Head of caudate nucleus (tissue), 42 donors: ENCODE measurements around the gene MYO1C.
A peak's percentile ranks its signal among the peaks of the same experiment; 100 is the strongest.
"Not testable (repeated sequence)": the region's sequence is repeated elsewhere in the genome, so short reads cannot be mapped to it uniquely, and the experiment has no call there.

Source experiments
- DNase-seq, 42 donors: peaks; one replicate each; pipeline versions ENCODE4 v3.0.0 to v3.0.0-alpha.2; 2020 to 2021; ENCODE audit warnings: mixed read lengths in 7 of 42
- intact Hi-C: fragments of 100-400 bp; cut with DNase I; formaldehyde crosslinking; loops from one replicate; pipeline ENCODE4 v1.15.0; 2022

MYO1C gene

GRCh38 chr17:1492249-1493206 is at the start of gene MYO1C:
TSS of gene MYO1C (minus strand) at chr17:1492686. CDS start at chr17:1492487, 199 bp downstream.
- DNase-seq = peak in 2 of 42 donors; percentile 19 to 23
- intact Hi-C loops = no loop called here

GRCh38 chr17:1541367-1541904 is 49.0 kb upstream of the MYO1C start:
- DNase-seq = no peak
- intact Hi-C loops = no loop called here

GRCh38 chr17:1539811-1540210 is 47.3 kb upstream of the MYO1C start:
- intact Hi-C loops = no loop called here
- DNase-seq = no peak

GRCh38 chr17:1535737-1536136 is 43.3 kb upstream of the MYO1C start:
- intact Hi-C loops = no loop called here
- no peak for DNase-seq

- intact Hi-C loops = no loop called here
- DNase-seq = no peak
Observed at GRCh38 chr17:1533661-1534325, 41.3 kb upstream of the MYO1C start.

- peak in 1 of 42 donors; percentile 47 for DNase-seq
- intact Hi-C loops = no loop called here
Observed at GRCh38 chr17:1532836-1533602, 40.5 kb upstream of the MYO1C start.

- intact Hi-C loops = no loop called here
- DNase-seq = no peak
Observed at GRCh38 chr17:1529863-1530262, 37.4 kb upstream of the MYO1C start.

- intact Hi-C loops, DNase-seq: not testable (repeated sequence)
Observed at GRCh38 chr17:1526876-1527275, 34.4 kb upstream of the MYO1C start.

- intact Hi-C loops = no loop called here
Observed at GRCh38 chr17:1522626-1523025, 30.1 kb upstream of the MYO1C start.

GRCh38 chr17:1521086-1521640 is 28.7 kb upstream of the MYO1C start:
- intact Hi-C loops = no loop called here
- DNase-seq = no peak

More at GRCh38 chr17:1522626-1523025, 30.1 kb upstream of the MYO1C start:
- DNase-seq = no peak

GRCh38 chr17:1519678-1520077 is 27.2 kb upstream of the MYO1C start:
- intact Hi-C loops = no loop called here

GRCh38 chr17:1518410-1518809 is 25.9 kb upstream of the MYO1C start:
- intact Hi-C loops = no loop called here
- DNase-seq = no peak

More at GRCh38 chr17:1519678-1520077, 27.2 kb upstream of the MYO1C start:
- DNase-seq = no peak

- peak; percentile 96 to 100 (median 99) for DNase-seq
- intact Hi-C loops = loop anchor here (2.0 kb wide), 2 partner anchors 60 to 150 kb away; partner anchors contain the start of gene CRK
Observed at GRCh38 chr17:1516388-1517161, 24.1 kb upstream of the MYO1C start, which contains the start of gene INPP5K. TSS of gene INPP5K (minus strand) at chr17:1516612. CDS start at chr17:1516499, 113 bp downstream.

GRCh38 chr17:1515640-1516387 is 23.3 kb upstream of the MYO1C start:
- peak in 17 of 42 donors; percentile 17 to 66 (median 35) for DNase-seq
- intact Hi-C loops = loop anchor here (2.0 kb wide), 2 partner anchors 59 to 149 kb away; partner anchors contain the start of gene CRK

- no peak for DNase-seq
- intact Hi-C loops = no loop called here
Observed at GRCh38 chr17:1512351-1512750, 19.9 kb upstream of the MYO1C start.

- intact Hi-C loops = no loop called here
- peak in 2 of 42 donors; percentile 33 to 45 for DNase-seq
Observed at GRCh38 chr17:1511756-1512321, 19.4 kb upstream of the MYO1C start.

GRCh38 chr17:1511290-1511689 is 18.8 kb upstream of the MYO1C start:
- no peak for DNase-seq
- intact Hi-C loops = no loop called here
